A673 (cell line): ENCODE results near the gene SLC7A10. TPM values are rescaled to one million over a fixed set of nuclear protein-coding genes. Genes with fewer than 3 reads are reported as not detected.

Experiments
- BruUV-seq: library from RNA; stranded (reverse); fragments of 400-500 nt; replicated peaks from 2 replicates; lab custom pipeline; 2021; lab: Mats Ljungman, UMichigan
- CTCF ChIA-PET: fragments of 300-600 bp; sonication (Branson Sonifier 250); formaldehyde crosslinking; loops from one replicate; lab custom pipeline; 2022; ENCODE audit warnings: antibody characterized with exemption; lab: Charles Lee
- POLR2A ChIA-PET: fragments of 300-600 bp; sonication (Branson Sonifier 250); formaldehyde crosslinking; loops from one replicate; lab custom pipeline; 2022; ENCODE audit warnings: antibody characterized with exemption; ENCODE audit not compliant: low non-redundant PET; lab: Charles Lee
- DNase-seq: peaks from one replicate; pipeline ENCODE4 v3.0.0-alpha.2; 2015; ENCODE audit warnings: low spot score
- H3K27ac ChIP-seq: fragments of 200-600 bp; sonication (generic); 2 replicates; pipeline ENCODE4 v1.5.1; 2016; ENCODE audit warnings: mixed run types, low read depth, mild to moderate bottlenecking, mixed read lengths, antibody characterized with exemption, low read length; ENCODE audit not compliant: poor library complexity, severe bottlenecking
- H3K27me3 ChIP-seq: fragments of 200-600 bp; sonication (generic); replicated peaks from 2 replicates; pipeline ENCODE4 v1.6.1; 2017; ENCODE audit warnings: mixed run types, low read depth, mild to moderate bottlenecking, mixed read lengths, antibody characterized with exemption, low read length; ENCODE audit not compliant: insufficient read depth, poor library complexity
- H3K36me3 ChIP-seq: fragments of 200-600 bp; sonication (generic); 2 replicates; pipeline ENCODE4 v1.6.1; 2016; ENCODE audit warnings: mixed run types, mild to moderate bottlenecking, mixed read lengths, antibody characterized with exemption, low read length; ENCODE audit not compliant: insufficient read depth, poor library complexity, severe bottlenecking
- H3K4me1 ChIP-seq: fragments of 200-600 bp; sonication (generic); 2 replicates; pipeline ENCODE4 v1.6.1; 2017; ENCODE audit warnings: mixed run types, mild to moderate bottlenecking, mixed read lengths, antibody characterized with exemption, low read length; ENCODE audit not compliant: insufficient read depth, poor library complexity, severe bottlenecking
- H3K4me3 ChIP-seq: fragments of 200-600 bp; sonication (generic); 2 replicates; pipeline ENCODE4 v1.5.1; 2016; ENCODE audit warnings: low read depth, mixed run types, mild to moderate bottlenecking, mixed read lengths, low read length; ENCODE audit not compliant: poor library complexity, severe bottlenecking
- H3K9me3 ChIP-seq: fragments of 200-600 bp; sonication (generic); 2 replicates; pipeline ENCODE4 v1.6.1; 2016; ENCODE audit warnings: mixed run types, low read depth, mild to moderate bottlenecking, mixed read lengths, antibody characterized with exemption, low read length; ENCODE audit not compliant: poor library complexity, severe bottlenecking
- EZH2 ChIP-seq: fragments of 200-600 bp; sonication (generic); IDR thresholded peaks from 2 replicates; pipeline ENCODE4 v1.6.1; 2017; ENCODE audit warnings: borderline replicate concordance, low read depth, mild to moderate bottlenecking, mixed read lengths, antibody characterized with exemption, low read length; ENCODE audit not compliant: poor library complexity, severe bottlenecking
- intact Hi-C: fragments of 100-400 bp; cut with micrococcal nuclease; formaldehyde crosslinking; loops from one replicate; pipeline ENCODE4 v1.10.0; 2022; ENCODE audit not compliant: unreplicated experiment
- total RNA-seq: library from RNA; stranded (reverse); gene quantifications from 2 replicates; pipeline ENCODE4 v1.2.3, GENCODE V29; 2021
- TF ChIP-seq, protein P1 (sequence below): fragments of 300-800, 200-600 bp; sonication (generic); conservative IDR thresholded peaks from 2 replicates; pipeline ENCODE4 v1.5.1; 2017; ENCODE audit warnings: low read depth, mild to moderate bottlenecking, antibody characterized with exemption, low read length, moderate library complexity, mixed read lengths

SLC7A10 gene
- total RNA-seq, 1 experiment from 2014 or later: 0.17 TPM

DNA sequence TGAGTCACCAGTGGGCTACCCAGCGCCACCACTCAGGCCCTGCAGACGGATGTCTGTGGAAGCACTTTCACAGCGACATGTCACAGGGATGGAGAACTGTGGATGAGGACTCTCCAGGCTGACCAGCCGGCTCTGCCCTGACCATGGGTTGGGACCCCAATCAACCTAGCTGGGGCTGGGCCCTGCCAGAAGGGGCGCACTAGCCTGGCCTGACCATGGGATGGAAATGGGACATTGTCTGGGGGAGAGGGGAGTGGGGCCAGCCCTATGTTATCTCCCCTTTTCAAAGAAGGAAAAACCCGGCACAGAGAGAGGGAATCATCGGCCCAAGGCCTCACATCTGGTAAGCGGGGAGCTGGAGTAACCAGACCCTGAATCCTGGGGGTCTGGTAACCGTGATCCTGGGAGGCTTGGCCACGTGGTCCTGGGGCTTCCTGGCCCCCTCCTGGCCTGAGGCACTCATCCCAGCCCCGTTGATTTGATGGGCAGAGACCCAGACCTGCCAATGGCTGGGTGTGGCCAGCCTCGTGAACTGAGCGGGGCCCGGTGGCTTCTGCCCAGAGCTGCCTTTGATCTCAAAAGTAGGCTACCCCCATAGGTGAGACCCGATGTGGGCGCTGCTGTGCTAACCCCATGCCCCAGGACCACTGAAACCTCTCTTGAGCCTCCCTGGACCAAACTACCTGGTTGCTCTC lies 11.2 kb upstream of the SLC7A10 start:
- no peak overlapping the region for H3K4me3 ChIP-seq
- H3K27ac ChIP-seq: no peak overlapping the region
- CTCF ChIA-PET: interaction anchor here (1.2 kb wide), 1 partner anchor 163 kb away, joined by 3 read pairs; no protein-coding TSS in a partner anchor
- DNase-seq: no peak
- H3K4me1 ChIP-seq: no peaks in the 10 kb centered on the region
- BruUV-seq: no TSS peak
- H3K27me3 ChIP-seq: no peaks in the 10 kb centered on the region
- POLR2A ChIA-PET: no interaction called here
- intact Hi-C loops: no loop called here
- no peaks in the 10 kb centered on the region for H3K9me3 ChIP-seq
- TF ChIP-seq EZH2: no peak
- TF ChIP-seq, protein P1, sequence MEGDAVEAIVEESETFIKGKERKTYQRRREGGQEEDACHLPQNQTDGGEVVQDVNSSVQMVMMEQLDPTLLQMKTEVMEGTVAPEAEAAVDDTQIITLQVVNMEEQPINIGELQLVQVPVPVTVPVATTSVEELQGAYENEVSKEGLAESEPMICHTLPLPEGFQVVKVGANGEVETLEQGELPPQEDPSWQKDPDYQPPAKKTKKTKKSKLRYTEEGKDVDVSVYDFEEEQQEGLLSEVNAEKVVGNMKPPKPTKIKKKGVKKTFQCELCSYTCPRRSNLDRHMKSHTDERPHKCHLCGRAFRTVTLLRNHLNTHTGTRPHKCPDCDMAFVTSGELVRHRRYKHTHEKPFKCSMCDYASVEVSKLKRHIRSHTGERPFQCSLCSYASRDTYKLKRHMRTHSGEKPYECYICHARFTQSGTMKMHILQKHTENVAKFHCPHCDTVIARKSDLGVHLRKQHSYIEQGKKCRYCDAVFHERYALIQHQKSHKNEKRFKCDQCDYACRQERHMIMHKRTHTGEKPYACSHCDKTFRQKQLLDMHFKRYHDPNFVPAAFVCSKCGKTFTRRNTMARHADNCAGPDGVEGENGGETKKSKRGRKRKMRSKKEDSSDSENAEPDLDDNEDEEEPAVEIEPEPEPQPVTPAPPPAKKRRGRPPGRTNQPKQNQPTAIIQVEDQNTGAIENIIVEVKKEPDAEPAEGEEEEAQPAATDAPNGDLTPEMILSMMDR: no peak
- H3K36me3 ChIP-seq: no peaks in the 10 kb centered on the region

DNA sequence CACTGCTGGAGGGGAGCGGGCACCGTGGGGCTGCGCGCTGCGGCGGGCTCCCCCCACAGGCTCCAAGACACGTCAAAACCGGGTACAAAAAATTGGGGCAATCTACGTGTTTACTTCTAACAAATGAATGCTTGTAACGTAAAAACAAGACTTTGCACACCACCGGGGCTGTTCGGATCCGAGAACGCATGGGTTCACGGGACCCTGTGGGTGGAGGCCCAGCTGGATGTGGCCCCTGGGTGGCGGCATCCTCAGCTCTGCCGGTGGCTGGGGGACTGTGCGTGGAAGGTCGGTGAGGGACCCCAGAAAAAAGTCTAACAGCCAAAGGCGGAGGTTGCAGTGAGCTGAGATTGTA lies 10.3 kb upstream of the SLC7A10 start:
- Histone ChIP-seq H3K9me3 (no peaks in the 10 kb centered on the region), H3K27me3 (no peaks in the 10 kb centered on the region), H3K36me3 (no peaks in the 10 kb centered on the region), H3K4me3 (no peak overlapping the region), H3K4me1 (no peaks in the 10 kb centered on the region), H3K27ac (no peak overlapping the region)
- no peak for TF ChIP-seq EZH2
- TF ChIP-seq, protein P1: no peak
- BruUV-seq: no TSS peak
- ChIA-PET CTCF (no interaction called here), POLR2A (no interaction called here)
- intact Hi-C loops: loop anchor here (2.0 kb wide), 1 partner anchor 171 kb away; no protein-coding TSS in a partner anchor
- DNase-seq: no peak

DNA sequence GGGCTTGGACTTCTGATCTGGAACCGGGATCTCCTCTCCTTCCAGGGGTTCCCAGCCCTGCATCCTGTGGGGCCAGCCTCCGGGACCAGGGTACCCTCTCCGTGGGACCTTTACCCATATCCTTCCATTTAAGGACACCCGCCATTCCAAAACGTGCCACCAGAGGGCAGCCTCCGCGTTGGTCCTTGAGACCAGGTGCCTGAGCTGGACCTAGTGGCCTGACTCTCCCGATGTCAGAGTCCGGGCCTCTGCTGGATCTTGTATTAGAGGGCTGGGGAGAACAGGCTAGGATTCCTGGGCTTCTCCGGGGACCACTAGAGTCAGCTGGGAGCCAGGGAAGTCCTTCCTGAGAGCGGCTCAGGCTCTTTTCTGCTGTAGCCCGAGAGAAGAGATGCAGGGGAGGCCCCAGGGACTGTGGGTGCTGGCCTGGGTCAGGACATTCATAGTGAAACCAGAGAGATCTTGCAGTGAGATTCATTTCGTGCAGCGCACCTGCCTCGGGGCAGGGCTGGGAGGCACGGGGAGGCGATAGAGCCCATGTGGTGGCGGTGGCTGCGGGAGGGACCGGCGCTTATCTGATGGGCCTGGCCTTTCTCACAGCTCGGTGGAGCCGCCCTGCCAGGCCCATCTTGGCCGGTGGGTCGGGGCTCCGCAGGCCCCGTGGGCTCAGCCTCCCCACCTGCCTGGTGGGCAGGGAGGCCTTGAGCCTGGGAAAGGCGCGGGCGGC lies 9.8 kb upstream of the SLC7A10 start:
- no peaks in the 10 kb centered on the region for H3K4me1 ChIP-seq
- intact Hi-C loops: loop anchor here (2.0 kb wide), 1 partner anchor 171 kb away; no protein-coding TSS in a partner anchor
- ChIA-PET POLR2A (no interaction called here), CTCF (interaction anchor here (0.5 to 1.0 kb wide), 5 partner anchors 9 to 178 kb away, joined by 3 to 6 read pairs (median 3); partner anchors contain the start of gene SLC7A10)
- no peak for TF ChIP-seq EZH2
- TF ChIP-seq, protein P1: peak; percentile 90
- H3K27me3 ChIP-seq: no peaks in the 10 kb centered on the region
- no peak overlapping the region for H3K27ac ChIP-seq
- H3K4me3 ChIP-seq: no peak overlapping the region
- H3K9me3 ChIP-seq: no peaks in the 10 kb centered on the region
- peak; percentile 67 for DNase-seq
- no peaks in the 10 kb centered on the region for H3K36me3 ChIP-seq
- BruUV-seq: no TSS peak
